ENCODE results near the gene SH2D5.
"Not testable (repeated sequence)": the region's sequence is repeated elsewhere in the genome, so short reads cannot be mapped to it uniquely, and the experiment has no call there.

The SH2D5 gene

GRCh38 chr1:20689645-20690056, 42.9 kb downstream of the SH2D5 start:
- no peak for FAIRE-seq

DNA sequence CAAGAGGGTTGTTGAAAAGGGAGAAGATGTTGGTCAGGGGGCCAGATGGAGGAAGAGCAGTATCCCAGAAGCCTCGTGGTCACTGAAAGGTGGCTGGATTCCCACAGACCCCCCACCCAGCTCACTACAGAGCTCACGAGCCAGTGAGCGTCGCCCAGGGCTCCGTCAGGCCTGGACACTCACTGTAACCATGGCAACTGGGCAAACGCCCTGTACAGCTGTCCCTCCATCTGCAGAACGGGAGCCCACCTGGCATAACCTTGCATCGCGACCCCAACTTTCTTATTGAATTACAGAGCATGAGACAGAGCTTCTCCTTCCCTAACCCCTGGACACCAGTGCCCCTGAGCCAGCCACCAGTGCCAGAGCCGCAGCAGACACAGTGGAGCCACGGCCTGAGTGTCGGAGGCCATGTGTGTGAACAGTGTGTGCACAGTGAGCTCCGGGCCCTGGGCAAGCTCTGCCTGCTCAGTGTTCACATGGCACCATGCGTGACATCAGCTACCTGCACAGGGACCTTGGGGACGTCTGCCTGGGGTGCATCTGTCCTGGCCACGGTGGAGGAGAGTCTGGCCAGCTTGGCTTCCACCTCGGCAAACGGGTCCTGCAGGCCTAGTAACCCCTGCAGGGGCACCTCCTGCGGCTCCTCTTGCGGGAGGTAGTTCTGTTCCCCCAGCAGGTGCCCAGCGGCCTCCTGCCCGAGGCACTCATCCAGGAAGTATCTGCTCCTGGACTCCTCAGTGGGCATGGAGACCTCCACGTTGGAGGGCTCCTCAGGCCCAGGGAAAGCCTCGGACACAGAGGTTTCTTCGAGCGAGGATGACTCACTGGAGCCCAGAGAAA, 45.4 kb downstream of the SH2D5 start:
- no peak for FAIRE-seq

- no peak for FAIRE-seq
Observed at GRCh38 chr1:20685741-20686140, 46.8 kb downstream of the SH2D5 start.

DNA sequence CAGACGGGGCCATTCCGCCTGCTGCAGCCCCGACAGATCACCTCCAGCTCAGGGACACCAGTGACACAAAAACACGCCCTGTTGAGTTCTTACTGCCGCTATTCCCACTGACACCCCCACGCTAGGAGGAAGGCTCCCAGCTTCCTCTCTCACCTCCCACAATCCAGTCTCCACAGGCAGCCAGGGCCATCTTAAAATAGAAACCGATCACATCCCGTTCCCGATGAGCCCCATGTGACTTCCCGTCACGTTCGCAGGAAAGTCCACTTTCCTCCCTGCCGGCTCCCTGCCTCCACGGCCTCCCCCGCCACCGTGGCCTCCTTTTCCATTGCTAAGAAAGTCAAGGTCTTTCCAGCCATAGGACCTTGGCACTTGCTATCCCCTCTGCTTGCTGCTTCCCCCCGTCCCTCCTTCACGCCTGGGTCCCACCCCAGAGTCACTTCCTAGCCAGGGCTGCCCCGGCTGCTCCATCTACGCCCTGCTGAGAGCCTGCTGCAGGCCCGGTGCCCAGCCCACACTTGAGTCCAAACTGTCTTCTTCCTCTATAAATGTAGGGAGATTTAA, 47.3 kb downstream of the SH2D5 start:
- FAIRE-seq, result no peak

- no peak for FAIRE-seq
Observed at GRCh38 chr1:20684651-20685050, 47.9 kb downstream of the SH2D5 start.

DNA sequence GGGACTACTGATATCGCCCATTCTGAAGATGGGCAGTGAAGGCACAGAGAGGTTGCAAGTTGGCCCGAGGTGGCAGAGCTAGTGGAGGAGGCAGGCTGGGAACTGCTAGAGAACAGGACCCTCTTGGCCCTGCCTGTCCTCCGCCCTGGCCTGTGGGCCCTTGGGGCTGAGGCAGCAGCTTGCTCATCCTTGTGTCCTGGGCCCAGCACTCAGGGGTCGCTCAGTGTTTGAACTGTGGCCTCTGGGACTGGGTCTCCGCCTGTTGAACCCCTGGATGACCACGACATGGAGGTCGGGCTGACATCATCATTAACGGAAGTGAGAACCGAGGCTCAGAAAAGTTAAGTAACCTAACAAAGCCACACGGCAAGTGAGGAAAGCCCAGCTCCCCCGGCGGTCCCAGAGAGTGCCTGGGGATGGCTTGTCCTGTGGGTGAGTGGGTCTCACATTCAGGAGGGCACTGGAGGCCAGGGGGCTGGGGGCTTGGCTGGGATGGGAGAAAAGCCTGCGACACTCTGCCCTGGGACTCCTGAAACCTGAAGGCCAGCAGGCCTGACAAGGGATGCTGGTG, 48.4 kb downstream of the SH2D5 start:
- no peak for FAIRE-seq

- FAIRE-seq, result no peak
Observed at GRCh38 chr1:20683614-20684013, 48.9 kb downstream of the SH2D5 start.

- FAIRE-seq, result no peak
Observed at GRCh38 chr1:20682571-20683236, 49.8 kb downstream of the SH2D5 start.

DNA sequence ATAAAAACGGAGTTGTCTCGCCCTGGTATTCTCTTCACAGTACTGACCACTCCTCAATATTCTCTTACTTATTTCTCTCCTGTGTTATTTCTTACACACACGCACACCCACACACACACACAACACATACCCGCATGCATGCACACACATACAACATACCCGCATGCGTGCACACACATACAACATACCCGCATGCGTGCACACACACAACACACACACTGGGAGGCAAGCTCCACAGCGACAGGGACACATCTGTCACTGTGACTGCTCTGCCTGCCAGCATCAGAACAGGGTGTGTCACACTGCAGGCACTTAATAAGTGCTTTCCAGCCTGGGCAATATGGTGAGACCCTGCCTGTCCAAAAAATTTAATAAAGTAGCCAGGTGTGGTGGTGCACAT, 50.5 kb downstream of the SH2D5 start:
- no peak for FAIRE-seq

DNA sequence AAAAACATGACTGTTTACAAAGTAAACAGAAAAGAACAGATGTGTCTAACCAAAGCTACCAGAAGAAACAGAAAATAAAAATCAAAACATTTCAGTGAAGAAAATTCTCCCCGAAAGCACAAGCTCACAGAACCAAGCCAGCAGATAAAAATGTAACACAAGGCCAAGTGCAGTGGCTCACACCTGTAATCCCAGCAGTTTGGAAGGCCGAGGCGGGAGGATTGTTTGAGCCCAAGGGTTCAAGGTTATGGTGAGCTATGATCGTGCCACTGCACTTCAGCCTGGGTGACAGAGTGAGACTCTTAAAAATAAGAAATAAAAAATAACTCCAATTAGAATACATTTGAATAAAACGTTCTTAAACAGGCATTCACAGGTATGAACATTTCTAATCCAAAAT, 52.2 kb downstream of the SH2D5 start:
- no peak for FAIRE-seq

- FAIRE-seq, result no peak
Observed at GRCh38 chr1:20678599-20678998, 53.9 kb downstream of the SH2D5 start.

DNA sequence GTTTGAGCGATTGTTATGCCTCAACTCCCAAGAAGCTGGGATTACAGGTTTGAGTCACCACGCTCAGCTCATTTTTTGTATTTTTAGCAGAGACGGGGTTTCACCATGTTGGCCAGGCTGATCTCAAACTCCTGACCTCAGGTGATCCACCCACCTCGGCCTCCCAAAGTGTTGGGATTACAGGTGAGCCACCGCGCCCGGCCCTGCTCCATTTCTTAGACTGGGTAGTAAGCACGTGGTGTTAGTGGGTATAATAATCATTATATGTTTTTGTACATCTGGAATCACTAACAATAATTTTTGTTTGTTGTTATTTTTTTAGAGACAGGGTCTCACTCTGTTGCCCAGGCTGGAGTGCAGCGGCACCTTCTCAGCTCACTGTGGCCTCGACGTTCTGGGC, 58.9 kb downstream of the SH2D5 start:
- FAIRE-seq, result not testable (repeated sequence)

DNA sequence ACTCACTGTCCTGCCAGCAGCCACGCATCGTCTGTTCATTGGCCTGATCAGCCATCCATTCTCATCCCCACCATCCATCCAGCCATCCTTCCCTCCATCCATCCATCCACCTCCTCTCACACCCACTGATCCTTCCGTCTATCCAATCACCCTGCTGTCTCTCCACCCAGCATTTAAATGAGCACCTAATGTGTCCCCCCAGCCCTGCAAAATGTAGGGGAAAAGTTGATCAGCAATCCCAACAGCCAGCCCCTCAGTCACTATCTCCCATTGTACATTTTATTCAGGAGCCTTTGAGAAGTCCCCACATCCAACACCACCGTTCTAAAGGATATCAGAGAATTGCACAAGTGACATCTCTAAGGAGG, 60.3 kb downstream of the SH2D5 start:
- FAIRE-seq, result no peak

DNA sequence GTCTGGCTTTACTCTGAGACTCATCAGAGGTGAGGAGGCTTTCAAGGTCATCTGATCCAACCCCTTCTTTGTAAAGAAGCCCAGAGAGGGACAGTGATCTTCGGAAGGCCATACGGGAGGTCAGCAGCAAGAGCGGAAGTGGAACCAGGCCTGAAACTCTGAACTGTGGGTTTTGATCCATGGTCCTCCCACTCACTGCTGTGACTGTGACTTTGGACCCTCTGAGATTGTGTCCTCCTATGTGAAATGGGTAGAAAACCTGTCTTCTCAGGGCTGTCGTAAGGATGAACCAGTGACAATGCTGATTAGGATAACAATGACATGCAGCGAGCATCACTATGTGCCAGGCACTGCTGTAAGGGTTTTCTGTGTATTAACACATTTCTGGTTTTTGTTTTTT, 61.6 kb downstream of the SH2D5 start:
- FAIRE-seq, result no peak

Measured in TTC549 (cell line).